ENCODE measurements around the gene EML1. TPM values are rescaled to one million over a fixed set of nuclear protein-coding genes. Genes with fewer than 3 reads are reported as not detected.

EML1 gene
- total RNA-seq, 2 donors from 2014 or later: 55.1 to 66.5 TPM

DNA sequence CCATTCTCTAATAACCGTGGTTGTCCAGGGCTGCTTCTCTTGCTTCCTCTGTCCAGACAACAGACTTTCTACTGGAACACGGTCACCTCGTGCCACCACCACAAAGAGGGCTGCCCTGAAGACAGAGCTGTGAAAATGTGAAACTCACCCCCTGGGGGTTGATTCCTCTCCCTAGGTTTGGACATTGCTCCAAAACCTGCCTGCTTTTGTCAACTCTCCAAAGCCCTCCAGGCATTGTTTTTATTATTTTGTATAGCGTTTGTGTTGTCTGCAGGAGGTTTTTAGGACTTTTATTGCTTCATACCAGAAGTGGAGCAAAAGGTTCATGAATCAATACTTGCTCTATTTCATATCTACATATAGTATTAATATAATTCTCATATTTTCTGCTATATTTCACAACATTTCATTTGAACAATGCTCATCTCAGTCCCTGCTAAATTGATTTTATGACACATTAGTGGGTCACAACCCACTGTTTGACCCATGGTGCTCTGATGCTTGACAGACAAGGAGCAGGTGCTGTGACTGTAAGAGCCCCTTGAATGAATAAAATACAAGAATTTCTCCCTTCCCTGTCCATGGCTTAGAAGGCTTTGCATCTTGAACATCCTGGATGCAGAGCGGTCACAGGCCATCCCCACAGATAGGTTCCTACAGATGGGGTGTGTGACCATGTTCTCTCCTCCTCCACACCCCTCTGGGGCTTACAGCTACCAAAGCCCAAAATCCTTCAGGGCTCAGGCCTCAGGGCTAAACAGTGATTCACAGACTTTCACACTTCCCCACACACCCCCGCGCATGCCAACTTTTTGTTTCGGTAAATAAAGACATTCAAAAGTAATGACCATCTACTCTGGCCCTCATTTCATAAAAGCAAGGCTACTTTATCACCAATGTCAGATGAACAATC, 20.6 kb upstream of the EML1 start:
- Histone ChIP-seq H3K36me3 (no peaks in the 10 kb centered on the region), H3K27ac (no peak overlapping the region), H3K4me3 (no peak overlapping the region), H3K27me3 (replicated peaks; ENCODE audit: insufficient read depth) (no peaks in the 10 kb centered on the region), H3K9me3 (no peaks in the 10 kb centered on the region), H3K4me1 (ENCODE audit: control insufficient read depth in 1 of 2, low read depth in 2 of 2) (peaks cover 3 to 14% of the 10 kb centered on the region in 2 donors)
- TF ChIP-seq, protein P1, sequence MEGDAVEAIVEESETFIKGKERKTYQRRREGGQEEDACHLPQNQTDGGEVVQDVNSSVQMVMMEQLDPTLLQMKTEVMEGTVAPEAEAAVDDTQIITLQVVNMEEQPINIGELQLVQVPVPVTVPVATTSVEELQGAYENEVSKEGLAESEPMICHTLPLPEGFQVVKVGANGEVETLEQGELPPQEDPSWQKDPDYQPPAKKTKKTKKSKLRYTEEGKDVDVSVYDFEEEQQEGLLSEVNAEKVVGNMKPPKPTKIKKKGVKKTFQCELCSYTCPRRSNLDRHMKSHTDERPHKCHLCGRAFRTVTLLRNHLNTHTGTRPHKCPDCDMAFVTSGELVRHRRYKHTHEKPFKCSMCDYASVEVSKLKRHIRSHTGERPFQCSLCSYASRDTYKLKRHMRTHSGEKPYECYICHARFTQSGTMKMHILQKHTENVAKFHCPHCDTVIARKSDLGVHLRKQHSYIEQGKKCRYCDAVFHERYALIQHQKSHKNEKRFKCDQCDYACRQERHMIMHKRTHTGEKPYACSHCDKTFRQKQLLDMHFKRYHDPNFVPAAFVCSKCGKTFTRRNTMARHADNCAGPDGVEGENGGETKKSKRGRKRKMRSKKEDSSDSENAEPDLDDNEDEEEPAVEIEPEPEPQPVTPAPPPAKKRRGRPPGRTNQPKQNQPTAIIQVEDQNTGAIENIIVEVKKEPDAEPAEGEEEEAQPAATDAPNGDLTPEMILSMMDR (IDR thresholded peaks at IDR 0.05): no peak
- DNase-seq (ENCODE audit: low spot score): no peak
- ATAC-seq (ENCODE audit: insufficient number of reproducible peaks, low FRiP score, low read depth): no peak

DNA sequence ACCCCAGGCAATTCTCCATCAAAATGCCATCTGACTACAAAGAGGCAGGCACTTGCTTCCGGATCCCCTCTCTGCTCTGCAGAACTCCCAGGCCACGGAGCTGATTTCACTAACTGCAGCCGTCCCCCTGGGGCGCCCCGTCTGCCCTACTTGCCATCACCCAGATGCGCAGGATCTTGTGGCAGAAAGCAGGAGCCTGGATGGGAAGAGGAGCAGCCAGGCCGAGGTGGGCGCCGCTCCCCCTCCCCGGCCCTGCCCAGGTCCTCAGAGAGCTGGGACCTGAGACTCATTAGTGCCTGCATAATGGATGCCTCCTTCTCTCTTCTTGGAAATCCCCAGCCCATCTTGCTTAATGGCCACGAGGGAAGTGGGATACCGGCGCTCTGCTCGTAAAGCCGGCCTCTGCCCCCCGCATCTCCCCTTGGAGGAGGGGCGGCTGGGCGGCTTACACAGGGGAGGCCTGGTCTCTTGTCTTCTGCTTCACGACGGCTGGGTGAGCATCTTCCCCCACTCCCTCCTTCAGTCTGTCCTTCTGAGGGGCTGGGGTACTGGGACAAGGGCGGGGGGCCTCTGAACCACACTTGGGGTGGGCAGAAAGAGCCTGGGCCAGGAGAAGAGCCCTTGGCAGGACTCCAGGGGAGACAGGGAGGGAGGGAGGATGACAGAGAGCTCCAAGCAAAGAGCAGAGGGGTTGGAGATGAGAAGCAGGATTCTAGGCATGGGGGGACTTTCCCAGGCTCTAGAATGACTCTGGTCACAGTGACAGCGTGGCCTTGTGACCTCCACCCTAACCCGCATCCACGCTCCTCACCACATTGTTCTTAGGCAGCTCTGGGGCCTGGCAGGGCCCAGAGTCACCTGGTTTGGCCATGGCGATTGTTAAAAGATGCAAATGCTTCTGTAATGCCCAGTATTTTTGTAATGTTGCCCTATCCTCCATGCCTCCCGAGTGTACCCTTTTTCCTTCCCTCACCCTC, 19.4 kb upstream of the EML1 start:
- Histone ChIP-seq H3K27me3 (replicated peaks; ENCODE audit: insufficient read depth) (no peaks in the 10 kb centered on the region), H3K4me1 (ENCODE audit: control insufficient read depth in 1 of 2, low read depth in 2 of 2) (peaks cover 0 to 6% of the 10 kb centered on the region in 2 donors), H3K27ac (no peak overlapping the region), H3K4me3 (no peak overlapping the region), H3K36me3 (no peaks in the 10 kb centered on the region), H3K9me3 (peaks cover 5% of the 10 kb centered on the region)
- TF ChIP-seq, protein P1 (IDR thresholded peaks at IDR 0.05): no peak
- ATAC-seq (ENCODE audit: insufficient number of reproducible peaks, low FRiP score, low read depth) (no peak), DNase-seq (ENCODE audit: low spot score) (no peak)

DNA sequence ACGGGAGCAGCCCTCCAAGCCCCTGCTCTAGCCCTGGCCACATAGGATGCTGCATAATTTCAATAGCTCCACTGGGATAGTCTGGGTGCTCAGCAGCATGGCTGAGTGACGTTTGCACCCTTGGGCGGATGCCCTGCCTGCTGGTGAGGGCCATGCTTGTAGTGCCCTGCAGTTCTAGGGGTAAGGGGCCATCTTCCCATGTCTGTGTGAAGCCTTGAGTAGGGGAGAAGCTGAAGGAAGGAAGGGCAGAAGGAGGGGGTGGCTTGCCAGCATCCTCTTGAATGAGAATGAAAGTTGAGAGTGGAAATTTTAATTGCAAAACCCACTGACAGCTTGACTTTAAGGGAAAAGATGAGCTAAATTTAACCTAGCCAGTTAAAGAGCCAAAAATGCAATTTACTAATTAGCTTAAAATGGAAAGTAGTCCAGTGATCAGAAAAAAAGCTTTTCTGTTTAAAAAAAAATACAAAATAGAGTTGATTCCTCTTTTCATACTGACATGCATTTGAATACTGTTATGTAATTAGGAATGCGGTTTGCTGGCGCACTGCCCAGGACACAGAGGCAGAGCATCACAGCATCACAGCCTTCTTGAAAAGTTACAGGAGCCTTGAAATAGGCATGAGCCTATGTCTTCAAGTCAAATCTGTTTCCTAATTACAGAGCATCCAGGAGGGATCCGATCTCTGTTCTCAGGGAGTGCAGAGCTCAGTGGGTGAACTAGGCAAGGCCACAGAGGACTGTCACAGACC, 18.5 kb upstream of the EML1 start:
- H3K4me1 ChIP-seq (ENCODE audit: control insufficient read depth in 1 of 2, low read depth in 2 of 2): peaks cover 0 to 6% of the 10 kb centered on the region in 2 donors
- TF ChIP-seq, protein P1 (IDR thresholded peaks at IDR 0.05): no peak
- H3K9me3 ChIP-seq: peaks cover 11% of the 10 kb centered on the region
- no peaks in the 10 kb centered on the region for H3K36me3 ChIP-seq
- no peak overlapping the region for H3K27ac ChIP-seq
- no peak for DNase-seq (ENCODE audit: low spot score)
- ATAC-seq (ENCODE audit: insufficient number of reproducible peaks, low FRiP score, low read depth): no peak
- no peaks in the 10 kb centered on the region for H3K27me3 ChIP-seq (replicated peaks; ENCODE audit: insufficient read depth)
- no peak overlapping the region for H3K4me3 ChIP-seq

DNA sequence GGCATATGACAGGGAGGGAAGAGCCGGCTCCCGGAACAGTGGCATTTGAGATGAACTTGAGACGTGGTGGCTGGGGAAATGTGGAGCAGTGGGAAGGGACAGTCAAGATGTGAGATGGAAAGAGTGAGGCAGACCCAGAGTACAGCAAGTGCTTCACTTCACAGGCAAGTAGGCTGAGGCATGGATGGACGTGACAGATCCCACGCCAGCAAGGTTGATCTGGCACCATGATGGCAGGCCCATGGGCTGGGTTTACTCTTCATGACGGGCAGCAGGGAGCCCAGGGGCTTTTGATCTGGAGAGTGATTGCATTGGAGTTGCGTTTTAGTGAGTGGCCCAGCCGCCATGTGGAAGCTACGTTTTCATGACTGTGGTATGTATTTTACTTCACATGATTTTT, 17.9 kb upstream of the EML1 start:
- DNase-seq (ENCODE audit: low spot score) (no peak), ATAC-seq (ENCODE audit: insufficient number of reproducible peaks, low FRiP score, low read depth) (no peak)
- Histone ChIP-seq H3K27me3 (replicated peaks; ENCODE audit: insufficient read depth) (no peaks in the 10 kb centered on the region), H3K4me1 (ENCODE audit: control insufficient read depth in 1 of 2, low read depth in 2 of 2) (peaks cover 0 to 6% of the 10 kb centered on the region in 2 donors), H3K4me3 (no peak overlapping the region), H3K36me3 (no peaks in the 10 kb centered on the region), H3K9me3 (peaks cover 11% of the 10 kb centered on the region), H3K27ac (no peak overlapping the region)
- TF ChIP-seq, protein P1 (IDR thresholded peaks at IDR 0.05): no peak

Measured in thoracic aorta (tissue), 2 donors.